Stimulated activated naive CD8-positive, alpha-beta T cell treated with anti-CD3 and anti-CD28 coated beads, Interleukin-15, Interleukin-2, amounts not matched to agents 100 U/mL and 50 U/mL, for 24 hours (primary cell): ENCODE measurements around the gene GARIN5B.

ENCODE experiments used
- ATAC-seq: fragments of 150-1000 bp; cut with Tn5 transposase; one replicate; pipeline ENCODE4 v1.10.0; 2021
- DNase-seq: peaks from one replicate; pipeline ENCODE4 v3.0.0; 2021

The GARIN5B gene

DNA sequence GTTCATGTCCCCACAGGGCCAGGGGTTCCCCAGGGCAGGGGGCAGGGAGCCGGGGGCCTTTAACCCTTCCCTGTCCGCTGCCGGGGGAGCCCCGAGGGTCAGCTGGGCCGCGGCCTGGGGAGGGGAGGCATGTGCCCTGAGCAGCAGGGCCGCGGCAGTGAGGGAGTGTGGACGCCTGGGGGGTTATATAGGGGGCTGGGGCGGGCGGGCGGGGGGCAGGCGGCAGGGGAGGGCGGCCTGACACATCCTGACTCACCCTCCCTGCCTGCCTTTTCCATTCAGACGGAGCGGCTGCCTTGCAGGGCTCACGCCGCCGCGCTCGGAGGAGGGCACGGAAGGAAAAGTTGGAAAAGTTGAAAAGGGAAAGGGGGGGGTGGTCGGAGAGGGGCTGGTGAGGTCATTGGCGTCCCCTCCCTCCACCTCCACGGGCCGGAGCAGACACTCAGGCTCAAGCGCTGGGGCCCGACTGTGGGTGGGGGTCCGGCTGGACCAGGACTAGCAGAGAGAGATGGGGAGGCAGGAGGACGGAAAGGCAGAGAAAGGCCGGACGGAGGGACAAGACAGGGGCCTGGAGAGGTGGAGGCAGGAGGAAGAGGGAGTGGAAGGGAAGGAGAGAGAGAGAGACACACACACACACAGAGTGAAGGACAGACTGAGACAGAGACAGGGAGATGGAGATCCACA, 7.4 kb upstream of the GARIN5B start, which contains the start of gene IL11:
IL11 (minus strand) TSS at position 159 of the 684 bp plus-strand sequence; CDS start at position 6, 153 bp downstream.
- DNase-seq (no peak), ATAC-seq (no peak)

DNA sequence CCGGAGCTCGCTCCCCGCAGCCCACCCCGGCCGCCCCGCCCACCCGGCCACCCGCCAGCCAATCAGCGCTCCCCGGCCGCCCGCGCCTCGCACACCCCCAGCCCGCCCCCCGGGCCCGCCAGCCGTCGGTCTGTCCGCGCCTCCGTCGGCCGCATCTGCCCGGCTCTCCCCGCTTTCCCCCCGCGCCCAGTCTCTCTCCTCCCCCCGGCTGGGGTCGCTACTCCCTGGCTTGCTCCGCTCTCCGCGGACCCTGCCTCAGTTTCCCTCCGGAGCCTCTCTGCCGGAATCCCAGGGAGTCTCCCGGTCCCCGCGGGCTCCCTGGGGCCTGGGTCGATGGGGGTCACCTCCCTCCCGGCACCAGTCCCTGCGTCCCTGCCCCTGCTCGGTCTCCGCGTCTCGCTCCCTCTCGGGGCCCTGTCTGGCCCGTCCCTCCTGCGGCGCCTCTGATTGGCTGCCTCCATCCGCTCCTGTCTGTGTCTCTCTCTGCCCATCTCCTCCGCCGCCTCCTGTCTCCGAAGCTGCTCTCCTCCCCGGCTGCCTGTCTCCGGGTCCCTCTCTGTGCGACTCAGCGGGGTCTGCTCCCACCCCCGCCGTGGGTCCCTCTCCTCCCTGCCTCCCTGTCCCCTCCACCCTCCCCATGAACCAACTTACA, 6.7 kb upstream of the GARIN5B start:
- DNase-seq (peak; percentile 60), ATAC-seq (peak; percentile 44)

DNA sequence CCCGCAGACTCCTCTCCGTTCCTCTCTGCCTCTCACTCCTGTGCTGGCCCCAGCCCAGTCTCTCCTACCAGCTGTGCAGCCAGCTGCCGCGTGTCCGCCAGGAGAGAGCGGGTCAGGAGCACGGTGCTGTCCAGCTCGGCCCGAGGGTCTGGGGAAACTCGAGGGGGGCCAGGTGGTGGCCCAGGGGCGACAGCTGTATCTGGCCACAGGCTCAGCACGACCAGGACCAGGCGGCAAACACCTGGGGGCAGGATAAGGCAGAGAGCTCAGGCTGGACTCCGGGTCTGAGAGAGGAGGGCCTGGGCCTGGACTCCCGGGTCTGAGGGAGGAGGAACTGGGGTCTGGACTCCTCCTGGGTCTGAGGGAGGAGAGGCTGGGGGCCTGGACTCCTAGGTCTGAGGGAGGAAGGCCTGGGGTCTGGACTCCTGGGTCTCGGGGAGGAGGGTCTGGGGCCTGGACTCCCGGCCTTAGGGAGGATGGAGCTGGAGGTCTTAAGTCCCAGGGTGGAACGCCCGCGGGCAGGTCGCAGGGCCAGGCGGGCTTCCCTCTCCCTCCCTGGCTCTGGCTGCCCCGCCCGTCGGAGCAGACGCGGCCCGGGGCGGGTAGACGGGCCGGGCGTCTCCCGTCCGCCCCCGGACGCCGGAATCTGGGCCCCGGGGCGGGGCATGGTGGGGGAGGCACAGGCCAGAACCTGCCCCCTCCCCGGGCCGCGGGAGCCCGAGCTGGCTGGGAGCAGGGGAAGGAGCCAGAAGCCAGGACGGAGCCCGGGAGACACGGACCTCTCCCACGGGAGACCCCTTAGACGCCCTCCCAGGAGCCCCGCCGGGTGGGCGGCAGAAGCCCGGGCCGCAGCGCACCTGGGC, 5.9 kb upstream of the GARIN5B start:
- no peak for ATAC-seq
- peak; percentile 51 for DNase-seq

DNA sequence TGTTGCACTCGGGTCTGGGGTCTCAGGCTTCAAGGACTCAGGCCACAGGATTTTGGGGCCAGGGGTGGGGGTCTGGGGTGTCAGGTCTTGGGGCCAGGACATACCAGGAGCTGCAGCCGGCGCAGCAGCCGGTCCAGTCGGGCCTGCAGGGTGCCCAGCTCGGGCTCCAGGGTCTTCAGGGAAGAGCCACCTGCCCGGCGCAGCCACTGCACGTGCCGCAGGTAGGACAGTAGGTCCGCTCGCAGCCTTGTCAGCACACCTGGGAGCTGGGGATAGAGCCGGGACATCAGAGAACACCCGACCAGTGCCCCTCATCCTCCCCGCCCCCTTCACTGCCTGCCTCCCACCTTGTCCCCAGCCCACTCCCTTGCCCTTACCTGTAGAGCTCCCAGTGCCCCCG, 5.0 kb upstream of the GARIN5B start:
- DNase-seq, result no peak
- ATAC-seq, result no peak

DNA sequence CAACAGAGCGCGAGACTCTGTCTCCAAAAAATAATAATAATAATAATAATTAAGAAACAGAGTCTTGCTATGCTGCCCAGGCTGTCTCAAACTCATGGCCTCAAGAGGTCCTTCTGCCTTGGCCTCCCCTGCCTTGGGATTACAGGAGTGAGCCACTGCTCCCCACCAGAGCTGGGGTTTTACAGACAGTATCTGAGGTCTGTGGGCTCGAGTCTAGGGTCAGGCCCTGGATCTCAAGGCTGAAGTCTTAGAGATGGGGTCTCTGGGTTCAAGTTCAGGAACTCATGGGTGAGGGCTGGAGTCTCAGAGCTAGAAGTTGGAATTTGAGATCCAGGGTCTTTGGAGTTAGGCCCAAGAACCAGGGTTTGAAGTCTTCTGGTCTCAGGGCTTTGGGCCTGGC, 3.7 kb upstream of the GARIN5B start:
- DNase-seq (no peak), ATAC-seq (no peak)

DNA sequence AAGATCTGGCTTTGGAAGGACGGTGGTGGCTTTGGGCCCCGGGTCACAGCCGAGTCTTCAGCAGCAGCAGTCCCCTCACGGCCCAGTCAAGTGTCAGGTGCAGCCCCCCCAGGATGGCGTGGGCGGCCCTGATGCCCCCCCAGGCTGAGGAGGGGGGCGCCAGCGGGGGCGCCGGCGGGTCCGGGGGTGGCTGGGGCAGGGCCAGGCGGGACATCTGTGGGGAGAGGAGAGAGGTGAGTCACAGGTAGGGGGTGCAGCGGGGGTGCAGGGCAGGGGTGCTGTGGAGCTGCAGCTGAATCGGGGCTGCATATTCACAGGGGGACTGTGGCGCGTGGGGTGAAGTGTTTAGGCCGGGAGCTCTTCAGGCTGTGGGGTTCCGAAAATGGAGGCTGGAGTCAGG, 2.9 kb upstream of the GARIN5B start:
- ATAC-seq (no peak), DNase-seq (no peak)

DNA sequence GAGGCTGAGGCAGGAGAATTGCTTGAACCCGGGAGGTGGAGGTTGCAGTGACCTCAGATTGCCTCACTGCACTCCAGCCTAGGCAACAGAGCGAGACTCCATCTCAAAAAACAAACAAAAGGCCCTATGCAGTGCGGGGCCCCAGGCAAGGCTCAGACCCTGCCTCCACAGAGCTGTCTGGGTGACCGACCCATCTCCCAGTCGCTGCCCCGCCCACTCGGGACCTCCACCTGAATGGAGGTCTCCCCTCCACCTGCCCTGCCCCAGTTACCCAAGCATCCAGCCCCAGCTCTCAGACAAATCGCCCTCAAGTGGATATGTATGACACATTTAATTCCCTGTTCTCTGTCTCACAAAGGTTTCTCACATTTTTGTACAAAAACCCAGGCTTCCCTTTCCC, 2.2 kb upstream of the GARIN5B start:
- ATAC-seq (no peak), DNase-seq (no peak)

DNA sequence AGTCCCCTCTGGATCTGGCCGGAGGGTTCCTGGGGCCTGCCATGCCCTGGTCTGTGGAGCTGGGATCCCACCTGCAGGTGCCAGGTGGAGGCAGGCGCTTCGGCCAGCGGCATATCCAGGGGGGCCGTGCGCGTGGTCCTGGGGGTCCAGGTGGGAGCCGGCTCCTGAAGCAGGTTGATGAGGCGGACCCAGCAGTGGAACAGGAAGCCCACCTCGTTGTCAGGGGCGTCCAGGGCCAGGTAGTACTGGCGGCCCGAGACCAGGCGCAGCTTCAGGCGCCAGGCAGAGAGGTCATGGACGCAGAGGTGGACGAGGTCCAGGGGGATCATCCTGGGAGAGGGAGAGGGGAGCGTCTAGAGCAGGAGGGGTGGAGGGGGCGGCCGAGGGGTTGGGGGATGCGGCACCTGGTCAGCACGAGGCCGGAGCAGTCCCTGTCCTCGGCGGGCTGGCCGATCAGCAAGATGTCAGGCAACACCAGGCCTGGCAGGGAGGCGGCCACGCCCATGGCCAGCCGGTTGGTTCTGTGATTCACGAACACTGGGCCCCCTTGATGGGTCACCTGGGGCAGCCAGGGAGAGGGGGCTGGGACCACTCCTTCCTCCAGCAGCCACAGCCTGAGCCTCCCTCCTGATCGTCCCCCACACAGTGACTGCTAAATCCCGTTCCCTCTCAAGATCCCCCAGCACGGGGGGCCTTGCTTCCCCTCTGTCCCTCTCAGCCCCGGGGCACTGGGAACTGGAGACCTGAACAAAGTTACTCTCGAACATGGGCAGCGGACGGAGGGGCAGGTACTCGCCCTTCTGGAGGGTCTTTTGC, 678 bp downstream of the GARIN5B start:
- DNase-seq (no peak), ATAC-seq (no peak)

DNA sequence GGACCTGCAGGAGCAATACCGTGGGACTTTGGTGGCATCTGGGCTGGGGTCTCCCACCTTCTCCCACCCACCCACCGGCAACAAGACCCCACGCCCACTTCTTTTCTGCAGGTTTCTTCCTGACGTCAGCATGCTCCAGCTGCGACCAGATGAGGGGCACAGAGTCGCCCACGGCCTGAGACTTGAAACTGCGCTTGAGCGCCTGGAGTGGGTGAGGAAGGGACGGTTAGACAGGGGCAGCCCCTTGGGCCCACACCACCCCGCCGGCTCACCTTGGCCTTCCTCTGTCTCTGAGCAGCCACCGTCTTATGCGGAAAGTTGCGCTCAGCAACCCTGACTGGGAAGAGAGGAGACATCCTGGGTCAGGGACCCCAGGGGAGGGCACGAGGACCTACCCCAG, 2.2 kb downstream of the GARIN5B start:
- ATAC-seq (no peak), DNase-seq (no peak)

DNA sequence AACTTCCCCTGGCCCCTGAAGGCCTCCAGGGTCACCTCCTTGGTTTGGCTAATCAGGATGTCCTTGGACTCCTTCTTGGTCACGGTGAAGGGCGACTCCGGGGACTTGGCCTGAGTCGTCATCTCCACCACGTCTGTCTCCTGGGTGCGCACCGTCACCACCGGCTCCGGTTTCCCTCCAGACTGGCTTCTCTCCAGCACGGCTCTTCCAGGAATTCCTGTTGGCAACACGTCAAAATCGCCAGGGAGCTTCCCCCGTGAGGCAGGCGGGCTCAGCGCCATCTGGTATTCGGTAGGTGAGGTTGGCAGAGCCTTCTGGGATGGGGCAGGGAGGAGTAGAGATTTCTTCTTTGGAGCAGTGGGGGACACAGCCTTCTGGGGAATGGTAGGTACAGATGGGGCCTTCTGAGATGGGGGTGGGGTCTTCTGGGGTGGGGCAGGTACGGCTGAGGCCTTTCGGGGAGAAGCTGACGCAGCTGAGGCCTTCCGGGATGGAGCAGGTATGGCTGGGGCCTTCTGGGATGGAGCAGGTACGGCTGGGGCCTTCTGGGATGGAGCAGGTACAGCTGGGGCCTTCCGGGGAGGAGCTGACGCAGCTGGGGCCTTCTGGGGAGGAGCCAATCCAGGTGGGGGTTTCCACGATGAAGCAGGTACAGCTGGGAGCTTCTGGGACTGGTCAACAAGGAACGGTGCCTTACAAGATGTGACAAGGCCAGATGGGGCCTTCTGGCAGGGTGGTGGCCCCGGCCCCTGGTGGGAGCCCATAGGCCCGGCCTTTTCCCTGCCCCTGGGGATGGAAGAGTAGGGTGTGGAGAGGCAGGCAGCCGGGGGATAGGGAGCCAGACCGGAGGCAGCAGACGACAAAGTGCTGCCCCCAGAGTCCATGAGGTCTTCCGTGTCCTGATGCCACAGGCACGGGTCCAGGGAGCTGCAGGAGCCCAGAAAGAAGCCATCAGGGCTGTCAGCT, 3.8 kb downstream of the GARIN5B start:
- DNase-seq (no peak), ATAC-seq (no peak)

DNA sequence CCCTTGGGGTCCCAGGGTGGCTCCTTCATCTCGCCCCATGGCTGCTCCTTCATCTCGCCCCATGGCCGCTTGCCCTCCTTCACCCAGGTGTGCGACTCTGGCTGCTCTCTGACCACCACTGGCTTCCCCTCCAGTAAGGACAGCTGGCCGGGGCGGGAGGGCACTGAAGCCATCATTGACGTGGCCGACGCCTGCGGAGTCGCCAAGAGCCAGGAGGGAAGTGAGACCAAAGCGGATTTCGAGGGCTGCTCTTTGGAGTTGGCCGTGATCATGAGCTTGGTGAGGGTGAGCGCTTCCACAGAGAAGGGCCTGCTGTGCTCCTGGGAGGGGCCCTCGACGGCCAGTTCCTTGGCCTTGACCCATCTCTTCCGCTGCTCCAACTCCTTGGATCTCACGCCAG, 4.6 kb downstream of the GARIN5B start:
- no peak for ATAC-seq
- DNase-seq, result no peak

DNA sequence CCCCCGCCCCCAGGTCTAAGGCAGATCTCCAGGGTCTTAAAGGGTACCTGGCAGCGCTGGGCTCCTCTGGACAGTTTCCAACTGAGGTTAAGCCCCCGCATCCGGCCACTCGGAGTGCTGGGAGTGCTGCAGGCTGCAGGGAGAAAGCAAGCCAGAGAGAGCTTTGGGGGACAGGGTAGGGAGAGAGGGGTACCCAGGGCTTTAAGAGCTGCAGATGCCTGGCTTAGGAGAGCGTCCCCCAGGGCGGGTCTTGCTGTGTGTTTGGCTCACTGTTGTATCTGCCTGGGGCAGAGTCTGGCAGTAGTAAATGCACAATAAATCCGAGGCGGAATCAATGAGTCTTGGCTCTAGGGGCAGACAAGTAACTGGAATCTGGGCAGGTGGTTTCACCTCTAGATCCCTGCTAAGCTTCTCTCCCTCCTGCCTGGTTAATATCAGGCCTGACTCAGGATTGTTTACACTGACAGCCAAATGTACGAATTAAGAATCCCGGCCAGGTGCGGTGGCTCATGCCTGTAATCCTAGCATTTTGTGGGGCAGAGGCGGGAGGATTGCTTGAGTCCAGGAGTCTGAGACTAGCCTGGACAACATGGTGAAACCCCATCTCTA, 7.7 kb downstream of the GARIN5B start:
- no peak for ATAC-seq

DNA sequence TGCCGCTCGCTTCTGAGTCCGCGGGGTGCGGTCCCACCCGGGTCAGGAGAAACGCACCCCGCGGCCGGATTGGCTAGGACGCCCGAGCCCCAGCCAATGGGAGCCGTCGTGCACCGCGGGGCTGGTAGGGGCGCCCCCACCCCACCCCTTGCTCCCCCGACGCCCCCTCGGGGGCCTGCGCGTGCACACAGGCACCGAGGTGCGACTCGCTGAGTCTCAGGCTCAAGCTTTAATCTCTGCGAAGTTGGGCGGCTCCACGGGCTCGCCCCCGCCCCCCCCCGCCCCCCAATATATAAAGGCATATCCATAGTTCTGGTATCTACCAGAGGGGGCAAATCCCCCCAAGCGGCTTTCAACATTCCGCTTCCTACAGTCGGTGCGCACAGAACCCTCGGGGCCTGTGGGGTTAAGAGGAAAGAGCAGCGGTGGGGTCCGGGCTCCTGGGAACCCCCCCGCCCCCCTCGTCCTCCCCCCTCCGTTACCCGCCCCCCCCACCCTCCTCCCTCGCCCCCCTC, 8.3 kb downstream of the GARIN5B start, which contains the start of gene COX6B2:
COX6B2 (minus strand) TSS at position 22 of the 515 bp plus-strand sequence. CDS start 198 bp downstream, outside the sequence.
- no peak for ATAC-seq
- no peak for DNase-seq

More for the DNA sequence above, 7.7 kb downstream of the GARIN5B start:
- no peak for DNase-seq

DNA sequence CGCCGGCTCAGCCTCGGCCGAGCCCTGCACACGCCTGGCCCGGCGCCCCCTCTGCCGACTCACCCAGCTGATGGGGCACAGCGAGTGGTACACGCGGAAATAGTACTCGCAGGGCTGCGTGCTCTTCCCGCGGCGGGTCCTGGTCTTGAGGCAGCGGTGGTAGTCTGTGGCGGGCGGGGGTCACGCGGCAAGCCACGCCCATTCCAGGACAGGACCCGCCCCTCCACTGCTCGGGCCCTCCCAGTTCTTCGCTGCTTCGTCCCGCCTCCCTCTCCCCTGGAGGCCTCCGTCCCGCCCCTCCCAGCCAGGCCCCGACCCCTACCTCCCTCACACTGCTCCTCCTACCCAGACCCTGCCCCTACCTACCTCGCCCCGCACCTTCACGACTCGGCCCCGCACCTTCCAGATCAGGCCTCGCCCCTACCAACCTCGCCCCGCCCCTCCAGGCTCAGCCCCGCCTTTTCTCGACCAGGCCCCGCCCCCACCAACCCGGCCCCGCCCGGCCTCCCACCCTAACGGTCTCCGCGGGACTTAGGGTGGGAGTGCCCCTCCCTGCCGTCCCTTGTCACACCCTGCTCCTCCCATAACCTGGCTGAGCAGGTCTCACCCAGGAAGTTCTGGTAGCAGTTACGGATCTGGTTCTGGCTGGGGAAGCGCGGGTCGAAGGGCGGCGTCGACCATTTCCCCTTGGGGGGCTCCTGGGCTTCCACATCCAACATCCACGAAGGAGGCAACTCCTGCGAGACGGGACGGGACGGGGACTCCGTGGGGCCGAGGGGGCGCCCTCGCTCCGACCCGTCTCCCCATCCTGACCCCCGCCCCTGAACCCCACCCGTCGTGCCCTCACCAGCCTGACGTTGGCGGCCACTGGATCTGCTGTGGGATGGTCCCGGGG, 9.0 kb downstream of the GARIN5B start:
- DNase-seq, result peak; percentile 77

DNA sequence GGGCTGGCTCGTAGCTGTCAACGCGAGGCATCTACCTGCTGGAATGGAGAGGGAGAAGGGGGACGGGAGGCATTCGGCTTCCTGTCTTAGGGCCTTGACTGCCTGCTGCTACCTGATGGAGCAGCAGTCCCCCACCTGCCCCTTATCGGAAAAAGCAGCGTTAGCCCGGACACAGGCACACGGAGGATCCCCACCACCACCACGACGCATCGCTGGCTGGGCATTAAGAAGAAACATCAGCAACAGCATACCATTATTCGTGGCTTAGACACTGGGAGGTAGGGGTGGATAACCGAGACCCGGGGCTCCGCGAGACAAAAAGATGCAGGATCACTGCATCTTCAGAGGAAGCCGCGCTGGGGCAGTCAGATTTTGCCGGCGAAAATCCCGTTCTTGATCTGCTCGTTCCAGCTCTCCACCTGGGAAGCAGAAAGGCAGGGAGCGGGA, 9.7 kb downstream of the GARIN5B start:
- ATAC-seq, result no peak

More for the DNA sequence above, 9.0 kb downstream of the GARIN5B start:
- ATAC-seq, result peak; percentile 82

DNA sequence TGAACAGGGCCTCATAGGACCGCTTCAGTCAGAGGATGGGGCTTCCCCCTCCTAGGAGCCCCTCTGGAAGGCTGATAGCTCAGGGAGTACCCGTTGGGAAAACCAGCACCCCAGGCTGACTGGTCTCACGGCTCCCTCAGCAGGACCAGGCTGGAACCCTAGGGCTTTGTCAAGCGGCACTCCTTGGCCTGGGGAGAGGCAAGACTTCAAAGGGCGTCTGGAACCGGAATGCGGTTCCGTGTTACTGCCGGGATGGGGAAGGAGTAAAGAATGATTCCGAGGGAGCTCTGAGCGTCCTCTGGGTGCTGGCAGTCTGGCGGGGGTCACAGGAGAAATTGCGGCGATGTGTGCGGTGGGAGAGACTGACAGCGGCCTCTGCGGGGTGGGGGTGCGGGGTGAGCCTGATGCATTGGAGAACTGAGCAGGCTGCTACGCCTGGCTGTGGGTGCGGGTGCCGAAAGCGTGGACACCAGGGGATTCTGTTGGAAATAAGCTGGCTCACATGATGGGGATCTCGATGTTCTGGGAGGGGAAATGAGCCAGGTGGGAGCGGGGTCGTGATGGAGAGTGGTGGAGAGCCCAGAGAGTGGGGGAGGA, 10.4 kb downstream of the GARIN5B start:
- DNase-seq (no peak), ATAC-seq (no peak)

More for the DNA sequence above, 9.7 kb downstream of the GARIN5B start:
- no peak for DNase-seq

DNA sequence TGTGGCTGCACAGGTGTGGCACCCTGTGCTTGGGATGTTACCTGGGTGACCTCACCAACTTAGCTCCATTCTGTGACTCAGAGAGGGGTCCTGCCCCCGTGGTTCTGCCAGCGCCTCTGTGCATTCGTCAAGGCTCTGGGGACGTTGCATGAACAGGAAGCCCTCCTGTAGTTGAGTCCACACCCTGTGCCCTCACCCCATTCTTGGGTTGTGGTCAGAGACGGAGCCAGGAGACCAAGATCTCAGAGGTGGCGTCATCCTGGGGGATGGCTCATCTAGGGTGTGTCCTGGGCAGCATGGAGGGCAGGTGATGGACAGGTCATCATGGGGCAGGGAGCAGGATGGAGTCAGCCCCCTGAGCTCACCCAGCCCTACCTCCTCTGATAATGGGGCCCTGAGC, 11.0 kb downstream of the GARIN5B start:
- ATAC-seq (no peak), DNase-seq (no peak)

DNA sequence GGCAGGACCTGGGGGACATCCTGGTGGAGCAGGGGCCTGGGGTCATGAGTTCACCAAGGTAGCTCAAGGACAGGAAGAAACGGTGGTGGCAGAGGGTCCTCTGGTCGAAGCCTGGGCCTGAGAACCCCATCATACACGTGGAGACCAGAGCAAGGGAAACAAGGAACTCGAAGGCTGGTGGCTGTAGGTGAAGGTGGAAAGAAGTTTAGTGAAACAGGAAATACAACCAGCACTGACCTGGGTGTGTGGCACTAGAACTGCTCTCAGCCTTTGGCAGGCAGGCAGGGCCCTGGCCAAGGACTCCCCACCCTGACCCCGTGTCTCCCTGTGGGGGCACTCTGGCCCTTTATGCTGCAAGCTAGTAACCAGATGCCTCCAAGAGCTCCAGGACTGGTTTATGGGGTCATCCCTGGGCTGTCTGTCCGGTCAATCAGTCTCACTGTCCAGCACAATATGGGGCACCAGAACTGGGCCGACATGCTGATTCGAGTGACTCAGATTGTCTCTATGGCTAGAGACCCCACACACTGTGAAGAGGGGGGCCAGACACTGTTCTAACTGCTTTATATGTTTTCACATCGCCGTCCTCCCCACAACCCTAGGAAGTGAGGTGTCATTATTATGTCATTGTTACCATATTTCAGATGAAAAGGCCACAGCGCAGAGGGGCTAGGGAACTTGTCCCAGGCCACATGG, 12.3 kb downstream of the GARIN5B start:
- no peak for DNase-seq
- no peak for ATAC-seq
